HG03139 (cell line): ENCODE results near the gene RNF217.
"Not testable (repeated sequence)": the region's sequence is repeated elsewhere in the genome, so short reads cannot be mapped to it uniquely, and the experiment has no call there.

Experiments used
- ATAC-seq: cut with Tn5 transposase; IDR thresholded peaks from one replicate; pipeline ENCODE4 v1.9.1; 2021; ENCODE audit not compliant: unreplicated experiment

Gene RNF217

DNA sequence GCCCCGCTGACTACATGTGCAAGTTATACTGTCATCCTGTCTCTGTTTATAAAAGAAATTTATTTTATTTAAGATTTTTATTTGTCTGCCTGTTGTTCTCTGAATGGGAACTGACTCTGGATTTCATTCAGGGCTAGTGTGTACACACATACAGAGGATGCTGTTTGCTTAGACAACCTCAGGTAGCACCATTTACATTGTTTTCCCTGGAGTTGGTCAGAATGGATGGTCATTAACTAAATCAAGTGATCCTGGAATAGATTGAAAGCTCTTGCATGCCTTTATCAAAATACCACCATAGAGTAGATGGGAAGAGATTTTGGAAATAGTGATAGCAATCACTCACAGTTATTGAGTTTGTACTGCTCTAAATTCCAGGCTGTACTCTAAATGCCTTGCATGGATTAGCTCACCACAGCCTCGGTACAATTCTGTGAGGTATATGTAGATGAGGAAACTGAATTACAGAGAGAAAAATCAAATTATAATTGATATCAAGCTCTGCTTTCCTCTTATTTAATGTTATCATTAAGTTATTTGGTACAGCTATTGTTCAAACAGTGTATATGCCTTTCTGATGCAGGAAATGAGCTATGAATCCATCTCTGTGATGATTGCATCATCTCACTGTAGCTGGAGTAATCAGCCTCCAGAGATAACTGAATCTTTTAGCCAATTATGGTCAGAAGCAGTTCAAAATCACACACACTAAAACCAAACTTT is 51.9 kb downstream of the RNF217 start:
- ATAC-seq: no peak

- ATAC-seq: no peak
Observed at GRCh38 chr6:125014661-125014957, 52.4 kb downstream of the RNF217 start.

GRCh38 chr6:125015152-125015551 is 52.9 kb downstream of the RNF217 start:
- no peak for ATAC-seq

- no peak for ATAC-seq
Observed at GRCh38 chr6:125018136-125018535, 55.9 kb downstream of the RNF217 start.

DNA sequence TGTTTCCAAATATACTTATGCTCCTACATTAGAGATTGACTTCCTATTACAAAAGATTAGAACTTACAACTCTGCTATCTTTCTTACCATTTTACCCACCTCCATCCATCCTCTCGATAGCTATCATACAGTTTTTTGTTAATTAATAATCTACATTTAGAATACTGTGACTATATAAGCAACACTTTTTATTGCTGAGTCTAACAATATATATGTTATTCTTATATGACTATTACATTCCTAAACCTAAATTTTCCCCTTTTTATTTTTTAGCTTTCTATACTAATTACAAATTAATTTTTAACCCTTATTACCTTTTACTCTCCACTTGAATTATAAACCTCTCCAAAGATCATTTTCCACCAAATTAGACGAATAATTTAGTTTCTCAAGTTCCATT is 57.0 kb downstream of the RNF217 start:
- ATAC-seq: no peak

DNA sequence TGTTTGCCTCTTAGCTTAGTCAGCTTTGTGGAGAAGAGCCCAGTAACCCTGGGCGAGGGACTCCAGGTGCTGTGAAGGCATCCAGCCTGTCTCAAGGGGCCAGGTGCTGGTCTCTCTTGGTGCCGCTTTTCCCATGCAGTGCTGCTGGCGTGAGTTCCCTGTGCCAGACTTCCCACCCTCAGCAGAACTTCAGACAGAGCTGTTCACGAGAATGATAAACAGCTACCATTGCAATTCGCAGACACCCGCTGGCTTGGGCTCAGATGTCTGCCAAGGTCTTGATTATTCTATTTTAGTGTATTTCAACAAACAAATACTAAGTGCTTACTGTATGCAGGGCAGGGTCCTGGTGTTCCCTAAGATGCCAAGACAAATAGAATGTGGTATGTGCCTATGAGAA is 57.7 kb downstream of the RNF217 start:
- ATAC-seq: no peak

DNA sequence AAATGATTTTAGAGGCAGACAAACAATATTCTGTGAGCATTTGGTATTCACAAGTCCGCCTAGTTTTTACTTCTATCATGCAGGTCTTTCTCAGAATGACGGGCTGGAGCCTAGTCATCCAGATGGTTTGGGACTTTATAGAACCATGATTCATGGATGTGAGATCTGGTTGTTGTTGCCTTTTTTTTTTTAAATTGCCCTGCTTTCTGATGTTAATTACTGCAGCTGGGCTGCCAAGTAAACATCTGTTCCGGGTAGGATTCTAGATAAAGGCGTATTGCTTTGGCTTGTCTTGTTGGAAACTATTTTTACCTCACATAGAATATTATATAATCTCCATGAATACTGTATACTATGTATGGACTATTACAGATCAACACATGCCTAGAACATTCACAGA is 58.1 kb downstream of the RNF217 start:
- ATAC-seq: no peak

GRCh38 chr6:125022391-125022989 is 60.3 kb downstream of the RNF217 start:
- no peak for ATAC-seq

- no peak for ATAC-seq
Observed at GRCh38 chr6:125025164-125025854, 63.1 kb downstream of the RNF217 start.

DNA sequence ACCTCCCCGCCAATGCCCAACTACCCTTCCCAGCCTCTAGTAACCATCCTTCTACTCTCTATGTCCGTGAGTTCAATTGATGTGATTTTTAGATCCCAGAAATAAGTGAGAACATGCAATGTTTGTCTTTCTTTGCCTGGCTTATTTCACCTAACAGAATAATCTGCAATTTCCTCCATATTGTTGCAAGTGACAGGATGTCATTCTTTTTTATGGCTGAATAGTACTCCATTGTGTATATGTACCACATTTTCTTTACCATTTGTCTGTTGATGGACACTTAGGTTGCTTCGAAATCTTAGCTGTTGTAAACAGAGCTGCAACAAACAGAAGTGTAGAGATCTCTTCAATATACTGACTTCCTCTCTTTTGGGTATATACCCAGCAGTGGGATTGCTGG is 65.0 kb downstream of the RNF217 start:
- no peak for ATAC-seq

GRCh38 chr6:125030969-125031368 is 68.7 kb downstream of the RNF217 start:
- no peak for ATAC-seq

- no peak for ATAC-seq
Observed at GRCh38 chr6:125031385-125031784, 69.1 kb downstream of the RNF217 start.

- ATAC-seq: not testable (repeated sequence)
Observed at GRCh38 chr6:125034929-125035328, 72.7 kb downstream of the RNF217 start.

- not testable (repeated sequence) for ATAC-seq
Observed at GRCh38 chr6:125036486-125036885, 74.2 kb downstream of the RNF217 start.

DNA sequence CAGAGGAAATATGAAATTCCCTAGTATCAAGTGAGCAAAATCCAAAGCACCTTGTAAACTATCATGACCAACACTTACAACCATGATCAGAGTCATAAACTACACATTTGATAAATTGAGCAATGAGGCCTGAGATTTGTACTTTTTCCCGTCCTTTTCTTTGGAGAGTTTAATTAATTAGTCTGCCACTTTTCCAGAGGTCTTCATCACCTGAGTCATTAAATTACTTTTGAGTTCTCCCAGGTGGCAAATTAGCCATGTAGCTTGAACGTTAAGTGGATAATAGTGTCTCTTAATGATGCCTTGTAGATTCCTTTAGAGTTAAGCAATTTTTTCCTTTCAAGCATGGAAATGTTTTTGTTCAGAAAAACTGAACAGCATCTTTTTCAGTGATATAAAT is 75.6 kb downstream of the RNF217 start:
- ATAC-seq: no peak

DNA sequence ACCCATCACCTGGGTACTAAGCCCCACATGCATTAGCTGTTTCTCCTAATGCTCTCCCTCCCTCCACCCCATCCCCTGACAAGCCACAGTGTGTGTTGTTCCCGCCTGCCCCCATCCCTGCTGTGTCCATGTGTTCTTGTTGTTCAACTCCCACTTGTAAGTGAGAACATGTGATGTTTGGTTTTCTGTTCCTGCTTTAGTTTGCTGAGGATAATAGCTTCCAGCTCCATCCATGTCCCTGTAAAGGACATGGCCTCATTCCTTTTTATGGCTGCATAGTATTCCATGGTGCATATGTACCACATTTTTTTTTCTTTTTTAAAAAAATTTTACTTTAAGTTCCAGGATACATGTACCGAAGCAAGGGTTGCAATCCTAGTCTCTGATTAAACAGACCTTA is 76.7 kb downstream of the RNF217 start:
- no peak for ATAC-seq

- ATAC-seq: no peak
Observed at GRCh38 chr6:125041740-125042459, 79.7 kb downstream of the RNF217 start.

GRCh38 chr6:125044066-125044465 is 81.8 kb downstream of the RNF217 start:
- ATAC-seq: no peak

DNA sequence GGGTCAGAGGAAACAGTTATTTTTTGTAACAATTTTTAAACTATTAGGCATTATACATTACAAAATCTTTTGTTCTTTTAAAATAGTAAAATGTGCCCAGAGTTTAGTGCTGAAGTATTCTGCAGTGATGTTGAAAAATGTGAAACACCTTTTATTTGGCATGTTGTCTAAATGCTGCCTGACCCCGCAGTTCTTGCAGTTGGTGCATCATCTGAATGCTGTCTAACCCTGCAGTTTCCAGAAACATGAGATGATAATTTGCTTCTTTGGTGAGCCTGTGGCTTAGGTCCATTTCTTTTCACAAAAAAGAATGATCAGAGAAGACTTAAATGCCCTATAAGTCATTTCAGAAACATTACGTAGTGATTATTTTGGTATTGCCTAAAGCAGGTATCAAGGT is 82.4 kb downstream of the RNF217 start:
- no peak for ATAC-seq

DNA sequence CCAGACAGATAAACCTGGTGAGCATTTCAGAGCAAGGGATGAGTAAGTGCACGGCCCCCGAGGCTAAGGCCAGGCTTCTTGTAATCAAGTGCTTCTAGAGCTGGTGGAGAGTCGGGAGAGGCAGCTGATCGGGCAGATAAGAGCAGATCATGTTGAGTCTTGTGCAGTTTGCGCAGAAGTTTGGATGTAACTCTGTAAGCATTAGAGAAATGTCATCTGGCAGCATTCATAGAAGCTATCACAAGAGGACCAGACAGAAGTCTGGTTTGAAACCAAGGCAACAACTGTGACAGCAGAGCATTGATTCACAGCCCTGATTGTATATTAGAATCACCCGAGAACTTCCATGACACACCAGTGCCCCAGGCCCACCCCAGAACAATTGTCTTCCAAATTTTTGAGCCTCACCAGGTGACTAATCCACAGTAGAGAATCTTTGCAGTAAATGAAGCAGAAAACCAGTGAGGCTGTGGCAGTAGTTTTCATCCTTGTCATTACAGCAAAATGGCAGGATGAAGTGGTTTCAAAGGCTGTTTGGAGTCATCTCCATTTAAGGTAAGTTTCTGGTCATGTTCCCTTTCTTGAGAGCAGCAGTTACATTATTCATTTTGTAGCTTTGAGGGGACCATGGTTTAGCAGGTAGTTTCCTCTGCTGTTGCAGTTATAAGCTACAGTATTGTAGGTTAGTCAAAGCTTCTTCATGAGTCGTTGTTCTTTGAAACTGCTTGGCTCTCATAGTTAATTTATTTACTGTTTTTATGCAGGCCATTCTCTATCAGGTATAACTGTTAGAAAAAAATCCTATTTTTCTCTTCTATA is 84.1 kb downstream of the RNF217 start:
- ATAC-seq: no peak

- ATAC-seq: no peak
Observed at GRCh38 chr6:125048274-125048673, 86.0 kb downstream of the RNF217 start.
